ENCODE data around the gene EVC.

Gene EVC

GRCh38 chr4:5709207-5709575 is 1.8 kb upstream of the EVC start:
- Histone ChIP-seq H3K4me3 (ENCODE audit: low read length) (peak overlapping the region; percentile 68), H3K27me3 (ENCODE audit: control insufficient read depth, insufficient read depth, low read length) (peaks cover 47% of the 10 kb centered on the region), H3K4me1 (ENCODE audit: control insufficient read depth, low read depth, low read length) (peaks cover 11% of the 10 kb centered on the region), H3K9ac (ENCODE audit: low read length) (no peak overlapping the region), H3K9me3 (ENCODE audit: control insufficient read depth, low read depth, low read length) (no peaks in the 10 kb centered on the region), H3K27ac (ENCODE audit: low read length) (no peak overlapping the region), H3K36me3 (ENCODE audit: control insufficient read depth, low read depth, low read length) (no peaks in the 10 kb centered on the region)

DNA sequence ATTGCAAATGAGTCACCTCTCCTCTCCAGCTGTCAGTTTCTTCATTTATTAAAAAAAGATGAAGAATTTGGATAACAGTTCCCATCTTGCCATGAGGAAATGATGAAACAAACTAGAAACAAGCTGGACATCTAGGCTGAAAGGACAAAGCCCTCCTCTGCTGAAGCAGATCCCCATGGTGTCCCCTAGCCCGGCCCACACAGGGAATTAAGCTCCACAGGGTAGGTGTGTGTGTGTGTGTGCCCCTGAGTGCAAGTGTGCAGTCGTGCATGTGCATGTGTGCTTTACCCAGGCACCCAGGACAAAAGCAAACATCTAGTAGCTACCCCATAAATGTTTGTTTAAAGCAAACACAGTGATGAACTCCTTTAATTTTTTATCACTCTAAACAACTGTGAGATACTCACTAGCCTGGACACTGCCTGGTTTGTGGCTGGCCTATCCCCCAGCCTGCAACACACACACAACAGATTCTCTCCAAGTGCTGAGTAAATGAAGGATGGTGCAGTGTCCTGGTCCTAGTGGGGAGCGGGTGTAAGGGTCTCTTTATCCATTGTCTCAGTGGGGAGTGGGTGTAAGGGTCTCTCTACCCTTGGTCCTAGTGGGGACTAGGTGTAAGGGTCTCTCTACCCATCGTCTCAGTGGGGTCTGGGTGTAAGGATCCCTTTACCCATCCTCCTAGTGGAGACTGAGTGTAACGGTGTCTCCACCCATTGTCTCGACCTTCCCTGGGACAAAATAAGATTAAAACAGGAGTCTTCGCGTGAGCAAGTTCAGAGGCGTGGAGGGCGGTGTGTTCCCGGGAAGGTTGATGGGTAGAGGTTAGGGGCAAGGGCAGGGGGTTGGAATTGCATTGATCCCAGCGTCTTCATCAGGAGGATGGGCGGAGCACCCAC is 688 bp upstream of the EVC start:
- no peak overlapping the region for H3K9ac ChIP-seq (ENCODE audit: low read length)
- peak overlapping the region; percentile 47 for H3K4me3 ChIP-seq (ENCODE audit: low read length)
- H3K36me3 ChIP-seq (ENCODE audit: control insufficient read depth, low read depth, low read length) = no peaks in the 10 kb centered on the region
- H3K4me1 ChIP-seq (ENCODE audit: control insufficient read depth, low read depth, low read length) = peaks cover 11% of the 10 kb centered on the region
- peaks cover 47% of the 10 kb centered on the region for H3K27me3 ChIP-seq (ENCODE audit: control insufficient read depth, insufficient read depth, low read length)
- no peak overlapping the region for H3K27ac ChIP-seq (ENCODE audit: low read length)
- no peaks in the 10 kb centered on the region for H3K9me3 ChIP-seq (ENCODE audit: control insufficient read depth, low read depth, low read length)

DNA sequence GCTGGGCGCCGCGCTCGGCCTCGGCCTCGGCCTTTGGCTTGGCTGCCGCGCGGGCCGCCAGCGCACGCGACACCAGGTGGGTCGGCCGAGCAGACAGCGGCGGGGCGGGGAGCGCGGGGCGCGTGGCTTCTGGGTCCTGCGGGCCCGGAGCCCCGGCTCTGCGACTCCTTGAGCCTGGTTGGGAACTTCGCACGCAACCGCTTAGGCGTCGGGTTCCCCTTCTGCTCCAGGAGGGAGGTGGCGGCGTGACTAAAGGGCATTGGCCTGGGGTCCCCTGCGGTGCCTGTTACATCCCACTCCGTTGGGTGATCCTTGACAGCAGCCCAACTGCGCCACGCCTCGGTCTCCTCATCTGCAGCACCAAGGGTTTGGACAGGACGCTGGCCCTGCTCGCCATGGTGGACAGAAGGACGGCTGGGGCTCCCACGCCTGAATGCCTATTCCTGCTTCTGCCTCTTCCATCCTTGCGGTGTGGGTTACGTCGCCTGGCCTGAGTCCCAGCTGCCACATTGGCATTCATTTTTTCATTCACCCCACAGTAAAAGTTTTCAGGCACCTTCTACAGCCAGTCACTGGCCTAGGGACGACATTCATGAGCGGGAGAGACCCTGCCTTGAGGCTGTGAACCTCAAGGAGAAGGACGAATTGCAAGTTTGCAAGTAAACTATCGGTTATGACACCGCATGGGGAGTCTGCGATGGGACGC is 631 bp downstream of the EVC start:
- Histone ChIP-seq H3K27ac (ENCODE audit: low read length) (no peak overlapping the region), H3K9me3 (ENCODE audit: control insufficient read depth, low read depth, low read length) (no peaks in the 10 kb centered on the region)

DNA sequence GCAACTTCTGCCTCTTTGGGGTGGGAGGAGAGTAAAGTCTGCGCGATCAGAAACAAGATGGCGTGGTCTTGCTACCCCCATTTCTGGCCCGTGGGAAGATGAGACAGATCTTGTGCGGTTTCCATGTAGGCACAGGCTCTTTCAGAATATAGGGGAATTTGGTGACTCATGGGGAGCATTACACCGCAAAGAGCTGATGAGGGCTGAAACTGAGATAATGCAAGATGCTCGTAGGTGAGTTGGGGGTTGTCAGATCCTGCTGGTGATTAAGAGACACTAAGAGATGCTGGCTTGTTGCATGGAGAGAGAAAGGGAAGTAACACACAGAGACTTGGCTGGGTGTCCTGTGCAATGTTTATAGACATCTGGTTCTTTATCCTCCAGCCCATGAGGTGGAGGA is 1.5 kb downstream of the EVC start:
- Histone ChIP-seq H3K36me3 (ENCODE audit: control insufficient read depth, low read depth, low read length) (no peaks in the 10 kb centered on the region), H3K4me3 (ENCODE audit: low read length) (no peak overlapping the region), H3K9me3 (ENCODE audit: control insufficient read depth, low read depth, low read length) (no peaks in the 10 kb centered on the region), H3K4me1 (ENCODE audit: control insufficient read depth, low read depth, low read length) (peaks cover 7% of the 10 kb centered on the region), H3K27me3 (ENCODE audit: control insufficient read depth, insufficient read depth, low read length) (peaks cover 39% of the 10 kb centered on the region), H3K27ac (ENCODE audit: low read length) (no peak overlapping the region), H3K9ac (ENCODE audit: low read length) (no peak overlapping the region)

More for the DNA sequence above, 631 bp downstream of the EVC start:
- no peak overlapping the region for H3K9ac ChIP-seq (ENCODE audit: low read length)
- no peaks in the 10 kb centered on the region for H3K36me3 ChIP-seq (ENCODE audit: control insufficient read depth, low read depth, low read length)
- peaks cover 47% of the 10 kb centered on the region for H3K27me3 ChIP-seq (ENCODE audit: control insufficient read depth, insufficient read depth, low read length)
- H3K4me1 ChIP-seq (ENCODE audit: control insufficient read depth, low read depth, low read length) = peaks cover 11% of the 10 kb centered on the region
- H3K4me3 ChIP-seq (ENCODE audit: low read length) = peak overlapping the region; percentile 67

GRCh38 chr4:5712931-5713330 is 1.9 kb downstream of the EVC start:
- H3K9me3 ChIP-seq (ENCODE audit: control insufficient read depth, low read depth, low read length) = no peaks in the 10 kb centered on the region
- H3K9ac ChIP-seq (ENCODE audit: low read length) = no peak overlapping the region
- no peaks in the 10 kb centered on the region for H3K36me3 ChIP-seq (ENCODE audit: control insufficient read depth, low read depth, low read length)
- H3K27ac ChIP-seq (ENCODE audit: low read length) = no peak overlapping the region
- H3K4me1 ChIP-seq (ENCODE audit: control insufficient read depth, low read depth, low read length) = peaks cover 6% of the 10 kb centered on the region
- H3K27me3 ChIP-seq (ENCODE audit: control insufficient read depth, insufficient read depth, low read length) = peaks cover 35% of the 10 kb centered on the region
- no peak overlapping the region for H3K4me3 ChIP-seq (ENCODE audit: low read length)

GRCh38 chr4:5713861-5714260 is 2.9 kb downstream of the EVC start:
- Histone ChIP-seq H3K27ac (ENCODE audit: low read length) (no peak overlapping the region), H3K9ac (ENCODE audit: low read length) (no peak overlapping the region), H3K4me1 (ENCODE audit: control insufficient read depth, low read depth, low read length) (peaks cover 6% of the 10 kb centered on the region), H3K4me3 (ENCODE audit: low read length) (no peak overlapping the region), H3K9me3 (ENCODE audit: control insufficient read depth, low read depth, low read length) (no peaks in the 10 kb centered on the region), H3K36me3 (ENCODE audit: control insufficient read depth, low read depth, low read length) (no peaks in the 10 kb centered on the region), H3K27me3 (ENCODE audit: control insufficient read depth, insufficient read depth, low read length) (peaks cover 32% of the 10 kb centered on the region)

GRCh38 chr4:5715357-5715756 is 4.4 kb downstream of the EVC start:
- Histone ChIP-seq H3K36me3 (ENCODE audit: control insufficient read depth, low read depth, low read length) (no peaks in the 10 kb centered on the region), H3K4me1 (ENCODE audit: control insufficient read depth, low read depth, low read length) (peaks cover 10% of the 10 kb centered on the region)

GRCh38 chr4:5716391-5716790 is 5.4 kb downstream of the EVC start:
- no peak overlapping the region for H3K4me3 ChIP-seq (ENCODE audit: low read length)
- H3K9me3 ChIP-seq (ENCODE audit: control insufficient read depth, low read depth, low read length) = no peaks in the 10 kb centered on the region
- no peak overlapping the region for H3K9ac ChIP-seq (ENCODE audit: low read length)
- peaks cover 15% of the 10 kb centered on the region for H3K27me3 ChIP-seq (ENCODE audit: control insufficient read depth, insufficient read depth, low read length)
- H3K36me3 ChIP-seq (ENCODE audit: control insufficient read depth, low read depth, low read length) = no peaks in the 10 kb centered on the region
- H3K27ac ChIP-seq (ENCODE audit: low read length) = no peak overlapping the region
- H3K4me1 ChIP-seq (ENCODE audit: control insufficient read depth, low read depth, low read length) = peaks cover 10% of the 10 kb centered on the region

More at GRCh38 chr4:5715357-5715756, 4.4 kb downstream of the EVC start:
- Histone ChIP-seq H3K9me3 (ENCODE audit: control insufficient read depth, low read depth, low read length) (no peaks in the 10 kb centered on the region), H3K4me3 (ENCODE audit: low read length) (no peak overlapping the region), H3K27ac (ENCODE audit: low read length) (no peak overlapping the region), H3K27me3 (ENCODE audit: control insufficient read depth, insufficient read depth, low read length) (peaks cover 17% of the 10 kb centered on the region), H3K9ac (ENCODE audit: low read length) (no peak overlapping the region)

DNA sequence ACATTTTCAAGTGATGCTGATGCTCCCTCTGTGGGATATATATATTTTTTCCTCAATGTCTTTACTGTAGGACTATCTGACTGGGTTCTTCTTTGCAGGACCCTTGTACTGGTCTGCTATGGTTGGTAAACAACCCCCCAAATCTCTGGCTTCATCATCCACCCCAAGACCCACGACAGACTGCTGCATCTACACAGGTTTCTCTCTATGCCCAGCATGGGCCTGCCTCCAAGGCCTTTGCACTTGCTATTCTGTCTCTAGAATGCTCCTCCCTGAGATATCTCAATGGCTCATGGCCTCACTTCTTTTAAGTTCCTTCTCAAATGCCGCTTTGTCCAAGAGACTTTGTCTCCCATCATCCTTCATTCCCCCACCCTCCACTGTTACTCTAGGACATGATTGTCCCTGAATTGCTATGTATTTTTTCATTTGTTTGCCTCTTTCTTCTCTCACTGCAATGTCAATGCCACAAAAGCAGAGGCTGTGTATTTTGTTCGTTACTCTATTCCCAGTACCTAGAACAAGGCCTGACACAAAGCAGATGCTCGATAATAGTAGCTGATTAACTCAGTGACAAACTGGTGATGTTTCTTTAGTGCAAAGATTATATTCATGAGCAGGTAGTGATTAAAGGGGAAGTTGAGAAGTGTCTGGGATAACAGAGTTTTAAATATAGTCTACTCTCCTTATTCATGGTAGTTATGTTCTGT is 6.6 kb downstream of the EVC start:
- Histone ChIP-seq H3K4me3 (ENCODE audit: low read length) (no peak overlapping the region), H3K4me1 (ENCODE audit: control insufficient read depth, low read depth, low read length) (peaks cover 4% of the 10 kb centered on the region), H3K9me3 (ENCODE audit: control insufficient read depth, low read depth, low read length) (no peaks in the 10 kb centered on the region), H3K27ac (ENCODE audit: low read length) (no peak overlapping the region), H3K36me3 (ENCODE audit: control insufficient read depth, low read depth, low read length) (no peaks in the 10 kb centered on the region), H3K27me3 (ENCODE audit: control insufficient read depth, insufficient read depth, low read length) (peaks cover 5% of the 10 kb centered on the region), H3K9ac (ENCODE audit: low read length) (no peak overlapping the region)

DNA sequence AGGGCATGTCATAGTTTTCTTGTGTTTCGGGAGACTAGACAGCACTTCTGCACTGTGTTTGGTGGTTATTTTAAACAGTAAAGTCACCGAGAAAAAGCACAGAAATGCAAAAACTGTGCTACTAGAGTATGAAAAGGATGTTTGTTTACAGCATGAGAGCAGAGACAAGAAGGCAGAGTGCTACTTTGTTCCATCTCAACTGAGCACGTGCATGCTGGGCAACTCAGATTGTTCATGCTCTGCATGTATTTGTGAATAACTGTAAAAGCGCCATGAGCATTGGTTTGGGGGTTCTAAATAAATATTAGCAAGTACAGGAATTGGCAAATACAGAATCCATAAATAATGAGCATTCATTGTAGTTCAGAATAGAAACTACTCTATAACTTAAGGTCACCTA is 7.4 kb downstream of the EVC start:
- H3K4me1 ChIP-seq (ENCODE audit: control insufficient read depth, low read depth, low read length) = peaks cover 4% of the 10 kb centered on the region
- H3K27ac ChIP-seq (ENCODE audit: low read length) = no peak overlapping the region
- no peaks in the 10 kb centered on the region for H3K27me3 ChIP-seq (ENCODE audit: control insufficient read depth, insufficient read depth, low read length)
- H3K9ac ChIP-seq (ENCODE audit: low read length) = no peak overlapping the region
- H3K36me3 ChIP-seq (ENCODE audit: control insufficient read depth, low read depth, low read length) = no peaks in the 10 kb centered on the region
- H3K4me3 ChIP-seq (ENCODE audit: low read length) = no peak overlapping the region
- H3K9me3 ChIP-seq (ENCODE audit: control insufficient read depth, low read depth, low read length) = no peaks in the 10 kb centered on the region

DNA sequence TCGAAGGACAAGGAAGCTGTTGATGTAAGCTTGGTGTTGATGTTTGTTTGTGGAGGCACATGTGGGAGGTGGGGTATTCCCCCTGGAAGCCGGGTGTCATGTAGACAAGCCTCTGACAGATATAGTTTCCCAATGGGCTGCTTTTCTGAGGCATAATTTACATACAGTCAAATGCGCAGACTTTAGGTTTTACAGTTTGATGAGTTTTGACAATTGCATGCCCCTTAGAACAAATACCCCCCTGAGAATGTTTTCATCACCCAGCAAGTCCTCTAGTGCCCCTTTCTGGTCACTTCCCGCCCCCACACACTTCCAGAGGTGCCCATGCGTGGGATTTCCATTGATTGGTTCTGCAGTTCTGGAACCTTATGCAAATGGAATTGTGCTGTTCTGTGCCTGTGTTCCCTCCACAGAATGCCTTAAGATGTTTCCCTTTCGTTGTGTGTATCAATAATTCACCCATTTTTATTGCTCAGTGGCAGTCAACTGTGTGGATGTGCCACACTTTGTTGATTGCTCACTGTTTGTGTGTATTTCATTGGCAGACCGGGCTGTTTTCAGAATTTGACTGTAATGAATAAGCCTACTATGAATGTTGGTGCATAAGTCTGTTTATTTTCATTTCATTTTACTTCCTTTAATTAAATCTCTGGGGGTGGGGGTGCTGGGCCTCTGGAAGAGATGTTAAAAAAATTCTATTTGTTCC is 8.5 kb downstream of the EVC start:
- H3K9me3 ChIP-seq (ENCODE audit: control insufficient read depth, low read depth, low read length) = no peaks in the 10 kb centered on the region
- no peak overlapping the region for H3K27ac ChIP-seq (ENCODE audit: low read length)
- H3K4me1 ChIP-seq (ENCODE audit: control insufficient read depth, low read depth, low read length) = peaks cover 4% of the 10 kb centered on the region
- H3K36me3 ChIP-seq (ENCODE audit: control insufficient read depth, low read depth, low read length) = no peaks in the 10 kb centered on the region
- H3K4me3 ChIP-seq (ENCODE audit: low read length) = no peak overlapping the region
- H3K27me3 ChIP-seq (ENCODE audit: control insufficient read depth, insufficient read depth, low read length) = no peaks in the 10 kb centered on the region
- H3K9ac ChIP-seq (ENCODE audit: low read length) = no peak overlapping the region

All from iPS-18a (cell line).